Subcutaneous adipose tissue (tissue), 4 donors: ENCODE data around the gene KHDC3L. TPM values are rescaled to one million over a fixed set of nuclear protein-coding genes. Genes with fewer than 3 reads are reported as not detected.

ENCODE experiments used
- CTCF ChIP-seq: fragments of 450-650 bp; IDR thresholded peaks from one replicate; pipeline ENCODE4 v1.5.1; 2016; ENCODE audit warnings: low read depth, mild to moderate bottlenecking, control low read depth, antibody characterized with exemption, moderate library complexity
- total RNA-seq, 4 donors: library from RNA; depleted of rRNA; stranded (reverse); fragments of >200 nt; gene quantifications; one replicate each; pipeline ENCODE4 v1.1.0, GENCODE V29; 2016

KHDC3L gene
- total RNA-seq, 4 donors from 2014 or later = not detected

- TF ChIP-seq CTCF = no peak
These were observed 26.5 kb downstream of the KHDC3L start for GRCh38 chr6:73388800-73389512.

- no peak for TF ChIP-seq CTCF
These were observed 27.4 kb downstream of the KHDC3L start for GRCh38 chr6:73389854-73390253.

- no peak for TF ChIP-seq CTCF
These were observed 29.2 kb downstream of the KHDC3L start for GRCh38 chr6:73391675-73392074.

GRCh38 chr6:73393278-73393677 lies 30.8 kb downstream of the KHDC3L start:
- no peak for TF ChIP-seq CTCF

DNA sequence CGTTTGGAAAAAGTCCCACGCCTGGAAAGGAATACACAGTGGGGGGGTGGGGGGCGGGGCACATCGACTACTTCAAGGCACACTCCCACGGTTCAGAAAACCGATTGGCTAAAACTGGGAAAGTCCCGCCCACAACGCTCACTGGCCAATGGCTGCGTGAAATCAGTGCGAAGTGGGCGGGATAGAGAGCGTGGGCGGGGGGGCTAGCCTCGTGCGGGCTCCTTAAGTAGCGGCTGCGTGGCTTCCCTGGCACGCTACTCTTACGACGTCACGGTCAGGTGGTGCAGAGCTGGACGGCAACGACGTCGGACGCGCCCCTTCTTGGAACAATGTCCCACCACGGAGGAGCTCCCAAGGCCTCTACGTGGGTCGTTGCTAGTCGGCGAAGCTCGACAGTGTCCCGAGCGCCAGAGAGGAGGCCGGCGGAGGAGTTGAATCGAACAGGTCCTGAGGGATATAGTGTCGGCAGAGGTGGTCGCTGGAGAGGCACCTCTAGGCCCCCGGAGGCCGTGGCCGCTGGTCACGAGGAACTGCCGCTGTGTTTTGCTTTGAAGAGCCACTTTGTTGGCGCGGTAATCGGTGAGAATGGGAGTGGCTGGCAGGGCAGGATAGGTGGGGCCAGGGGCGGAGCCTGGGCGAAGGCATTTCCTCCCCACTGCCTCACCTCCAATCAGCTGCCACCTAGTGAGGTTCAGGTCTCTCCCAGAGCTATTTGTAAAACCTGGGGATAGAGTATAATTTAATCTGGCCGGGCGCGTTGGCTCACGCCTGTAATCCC lies 32.3 kb downstream of the KHDC3L start, which contains the start of gene DDX43:
DDX43 (plus strand) TSS at position 252 of the 778 bp plus-strand sequence; CDS start at position 330, 78 bp downstream.
- TF ChIP-seq CTCF = no peak

DNA sequence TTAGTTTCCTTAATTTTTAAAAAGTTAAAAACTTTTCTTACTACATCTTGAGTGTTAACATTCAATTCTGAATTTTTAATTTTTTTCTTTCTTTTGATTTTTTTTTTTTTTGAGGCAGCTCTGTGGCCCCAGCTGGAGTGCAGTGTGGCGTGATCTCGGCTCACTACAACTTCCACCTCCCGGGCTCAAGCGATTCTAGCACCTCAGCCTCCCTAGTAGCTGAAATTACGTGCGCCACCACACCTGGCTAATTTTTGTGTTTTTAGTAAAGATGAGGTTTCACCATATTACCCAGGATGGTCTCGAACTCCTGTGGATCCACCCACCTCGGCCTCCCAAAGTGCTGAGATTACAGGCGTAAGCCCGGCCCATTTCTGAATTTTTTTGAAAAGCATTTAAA lies 33.4 kb downstream of the KHDC3L start:
- no peak for TF ChIP-seq CTCF

DNA sequence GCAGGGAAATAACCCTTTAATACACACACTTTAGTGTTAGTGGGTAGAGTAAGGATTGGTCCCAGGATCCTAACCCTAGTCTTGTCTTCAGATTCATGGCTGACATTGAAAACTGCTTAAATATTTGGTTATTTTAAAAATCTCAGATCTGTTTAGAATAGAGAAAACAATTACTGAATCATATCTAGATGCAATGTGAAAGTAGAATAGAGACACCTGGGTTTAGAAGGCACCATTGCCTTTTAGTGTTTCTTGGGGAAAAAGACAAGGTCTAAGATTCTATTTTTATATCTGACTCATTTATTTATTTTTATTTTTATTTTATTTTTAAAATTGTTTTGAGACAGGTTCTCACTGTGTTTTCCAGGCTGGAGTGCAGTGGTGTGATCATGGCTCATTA lies 38.2 kb downstream of the KHDC3L start:
- TF ChIP-seq CTCF = no peak
